ENCODE data around the gene AUTS2.

AUTS2 gene

DNA sequence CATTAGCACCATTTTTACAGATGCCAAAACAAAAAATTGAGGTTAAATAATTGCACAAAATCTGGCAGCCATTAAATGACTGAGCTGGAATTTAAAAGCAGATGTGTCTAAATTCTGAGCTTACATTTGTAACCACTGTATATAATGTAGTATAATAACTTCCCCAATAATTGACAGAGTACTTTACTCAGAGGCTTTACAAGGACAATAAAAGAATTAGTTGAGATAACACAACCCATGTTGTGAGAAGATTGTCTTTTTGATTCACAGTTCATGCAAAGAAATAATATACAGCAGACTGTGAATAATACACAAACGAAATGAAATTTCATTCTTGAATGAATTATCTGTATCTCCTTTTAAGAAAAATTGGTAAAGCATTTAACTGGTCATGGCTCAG, 417.1 kb downstream of the AUTS2 start:
- H3K9me2 ChIP-seq (replicated peaks; ENCODE audit: insufficient read depth, low read length): no peaks in the 10 kb centered on the region
- H4K20me1 ChIP-seq (ENCODE audit: low read depth, low read length): 0 out of 2 replicates have a peak, but pooled peaks cover 6% of the 10 kb centered on the region
- H2AFZ ChIP-seq (ENCODE audit: low read depth, low read length, severe bottlenecking): no peak overlapping the region
- no peak overlapping the region for H3K27ac ChIP-seq (ENCODE audit: low read depth, low read length)
- H3K4me3 ChIP-seq (ENCODE audit: insufficient read depth, low read length, poor library complexity, severe bottlenecking): no peak overlapping the region
- no peaks in the 10 kb centered on the region for H3F3A ChIP-seq (ENCODE audit: insufficient read depth)
- no peaks in the 10 kb centered on the region for H3K79me2 ChIP-seq (ENCODE audit: insufficient read depth, low read length)
- no peak overlapping the region for H3K9ac ChIP-seq (ENCODE audit: low read length)
- no peak overlapping the region for H3K4me2 ChIP-seq (ENCODE audit: low read depth, low read length, poor library complexity, severe bottlenecking)
- no peaks in the 10 kb centered on the region for H3K9me3 ChIP-seq (ENCODE audit: insufficient read depth, low read length)
- no peaks in the 10 kb centered on the region for H3K36me3 ChIP-seq (ENCODE audit: low read length)
- no peaks in the 10 kb centered on the region for H3K27me3 ChIP-seq (ENCODE audit: low read length)
- TF ChIP-seq EZH2phosphoT487 (conservative IDR thresholded peaks at IDR 0.05; ENCODE audit: low read length): no peak
- TF ChIP-seq, protein P1, sequence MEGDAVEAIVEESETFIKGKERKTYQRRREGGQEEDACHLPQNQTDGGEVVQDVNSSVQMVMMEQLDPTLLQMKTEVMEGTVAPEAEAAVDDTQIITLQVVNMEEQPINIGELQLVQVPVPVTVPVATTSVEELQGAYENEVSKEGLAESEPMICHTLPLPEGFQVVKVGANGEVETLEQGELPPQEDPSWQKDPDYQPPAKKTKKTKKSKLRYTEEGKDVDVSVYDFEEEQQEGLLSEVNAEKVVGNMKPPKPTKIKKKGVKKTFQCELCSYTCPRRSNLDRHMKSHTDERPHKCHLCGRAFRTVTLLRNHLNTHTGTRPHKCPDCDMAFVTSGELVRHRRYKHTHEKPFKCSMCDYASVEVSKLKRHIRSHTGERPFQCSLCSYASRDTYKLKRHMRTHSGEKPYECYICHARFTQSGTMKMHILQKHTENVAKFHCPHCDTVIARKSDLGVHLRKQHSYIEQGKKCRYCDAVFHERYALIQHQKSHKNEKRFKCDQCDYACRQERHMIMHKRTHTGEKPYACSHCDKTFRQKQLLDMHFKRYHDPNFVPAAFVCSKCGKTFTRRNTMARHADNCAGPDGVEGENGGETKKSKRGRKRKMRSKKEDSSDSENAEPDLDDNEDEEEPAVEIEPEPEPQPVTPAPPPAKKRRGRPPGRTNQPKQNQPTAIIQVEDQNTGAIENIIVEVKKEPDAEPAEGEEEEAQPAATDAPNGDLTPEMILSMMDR (IDR thresholded peaks at IDR 0.05; ENCODE audit: insufficient read depth, low read length, poor library complexity, severe bottlenecking): no peak

- no peaks in the 10 kb centered on the region for H3K79me2 ChIP-seq (ENCODE audit: insufficient read depth, low read length)
- TF ChIP-seq, protein P1 (IDR thresholded peaks at IDR 0.05; ENCODE audit: insufficient read depth, low read length, poor library complexity, severe bottlenecking): no peak
- no peak for TF ChIP-seq EZH2phosphoT487 (conservative IDR thresholded peaks at IDR 0.05; ENCODE audit: low read length)
- H3K4me3 ChIP-seq (ENCODE audit: insufficient read depth, low read length, poor library complexity, severe bottlenecking): no peak overlapping the region
- H3K27ac ChIP-seq (ENCODE audit: low read depth, low read length): no peak overlapping the region
- no peak overlapping the region for H2AFZ ChIP-seq (ENCODE audit: low read depth, low read length, severe bottlenecking)
- no peaks in the 10 kb centered on the region for H3K9me3 ChIP-seq (ENCODE audit: insufficient read depth, low read length)
- no peaks in the 10 kb centered on the region for H3K36me3 ChIP-seq (ENCODE audit: low read length)
- H3F3A ChIP-seq (ENCODE audit: insufficient read depth): no peaks in the 10 kb centered on the region
- H3K9me2 ChIP-seq (replicated peaks; ENCODE audit: insufficient read depth, low read length): no peaks in the 10 kb centered on the region
- H3K4me2 ChIP-seq (ENCODE audit: low read depth, low read length, poor library complexity, severe bottlenecking): no peak overlapping the region
- H4K20me1 ChIP-seq (ENCODE audit: low read depth, low read length): 0 out of 2 replicates have a peak, but pooled peaks cover 6% of the 10 kb centered on the region
- H3K9ac ChIP-seq (ENCODE audit: low read length): no peak overlapping the region
- no peaks in the 10 kb centered on the region for H3K27me3 ChIP-seq (ENCODE audit: low read length)
Observed at GRCh38 chr7:70016044-70016770, 417.9 kb downstream of the AUTS2 start.

GRCh38 chr7:70017357-70017756, 419.1 kb downstream of the AUTS2 start:
- Histone ChIP-seq H2AFZ (ENCODE audit: low read depth, low read length, severe bottlenecking) (no peak overlapping the region), H3K9me2 (replicated peaks; ENCODE audit: insufficient read depth, low read length) (no peaks in the 10 kb centered on the region), H3F3A (ENCODE audit: insufficient read depth) (no peaks in the 10 kb centered on the region), H3K36me3 (ENCODE audit: low read length) (no peaks in the 10 kb centered on the region), H3K79me2 (ENCODE audit: insufficient read depth, low read length) (no peaks in the 10 kb centered on the region), H3K9me3 (ENCODE audit: insufficient read depth, low read length) (no peaks in the 10 kb centered on the region), H3K4me2 (ENCODE audit: low read depth, low read length, poor library complexity, severe bottlenecking) (no peak overlapping the region), H3K27ac (ENCODE audit: low read depth, low read length) (no peak overlapping the region), H3K9ac (ENCODE audit: low read length) (no peak overlapping the region), H4K20me1 (ENCODE audit: low read depth, low read length) (0 out of 2 replicates have a peak, but pooled peaks cover 6% of the 10 kb centered on the region), H3K4me3 (ENCODE audit: insufficient read depth, low read length, poor library complexity, severe bottlenecking) (no peak overlapping the region), H3K27me3 (ENCODE audit: low read length) (no peaks in the 10 kb centered on the region)
- no peak for TF ChIP-seq EZH2phosphoT487 (conservative IDR thresholded peaks at IDR 0.05; ENCODE audit: low read length)
- TF ChIP-seq, protein P1 (IDR thresholded peaks at IDR 0.05; ENCODE audit: insufficient read depth, low read length, poor library complexity, severe bottlenecking): no peak

Data from SU-DHL-6 (cell line).